Measurements from ENCODE around the gene INPP4B.

GRCh38 chr4:142098380-142098779 lies 747.7 kb downstream of the INPP4B start:
- TF ChIP-seq POLR2A (IDR thresholded peaks at IDR 0.05; ENCODE audit: low read depth, low read length) (no peak), SMC3 (IDR thresholded peaks at IDR 0.05; ENCODE audit: low read depth, low read length) (no peak), CEBPB (IDR thresholded peaks at IDR 0.05; ENCODE audit: low read depth, low read length) (no peak), RFX5 (IDR thresholded peaks at IDR 0.05; ENCODE audit: low read depth, low read length) (no peak), ELK1 (IDR thresholded peaks at IDR 0.05; ENCODE audit: borderline replicate concordance, low read depth, low read length) (no peak), FOS (IDR thresholded peaks at IDR 0.05; ENCODE audit: low read depth, low read length) (no peak), MAFK (IDR thresholded peaks at IDR 0.05; ENCODE audit: low read depth, low read length) (no peak), MXI1 (IDR thresholded peaks at IDR 0.05; ENCODE audit: borderline replicate concordance, low read depth, low read length) (no peak), RAD21 (IDR thresholded peaks at IDR 0.05; ENCODE audit: low read length) (no peak), RCOR1 (IDR thresholded peaks at IDR 0.05; ENCODE audit: insufficient replicate concordance, low read length) (no peak), NFE2L2 (IDR thresholded peaks at IDR 0.05; ENCODE audit: low read depth, low read length) (no peak), CHD1 (IDR thresholded peaks at IDR 0.05; ENCODE audit: low read depth, low read length) (no peak)
- TF ChIP-seq, protein P1, sequence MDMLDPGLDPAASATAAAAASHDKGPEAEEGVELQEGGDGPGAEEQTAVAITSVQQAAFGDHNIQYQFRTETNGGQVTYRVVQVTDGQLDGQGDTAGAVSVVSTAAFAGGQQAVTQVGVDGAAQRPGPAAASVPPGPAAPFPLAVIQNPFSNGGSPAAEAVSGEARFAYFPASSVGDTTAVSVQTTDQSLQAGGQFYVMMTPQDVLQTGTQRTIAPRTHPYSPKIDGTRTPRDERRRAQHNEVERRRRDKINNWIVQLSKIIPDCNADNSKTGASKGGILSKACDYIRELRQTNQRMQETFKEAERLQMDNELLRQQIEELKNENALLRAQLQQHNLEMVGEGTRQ (IDR thresholded peaks at IDR 0.05; ENCODE audit: low read depth, low read length): no peak
- TF ChIP-seq, protein P2, sequence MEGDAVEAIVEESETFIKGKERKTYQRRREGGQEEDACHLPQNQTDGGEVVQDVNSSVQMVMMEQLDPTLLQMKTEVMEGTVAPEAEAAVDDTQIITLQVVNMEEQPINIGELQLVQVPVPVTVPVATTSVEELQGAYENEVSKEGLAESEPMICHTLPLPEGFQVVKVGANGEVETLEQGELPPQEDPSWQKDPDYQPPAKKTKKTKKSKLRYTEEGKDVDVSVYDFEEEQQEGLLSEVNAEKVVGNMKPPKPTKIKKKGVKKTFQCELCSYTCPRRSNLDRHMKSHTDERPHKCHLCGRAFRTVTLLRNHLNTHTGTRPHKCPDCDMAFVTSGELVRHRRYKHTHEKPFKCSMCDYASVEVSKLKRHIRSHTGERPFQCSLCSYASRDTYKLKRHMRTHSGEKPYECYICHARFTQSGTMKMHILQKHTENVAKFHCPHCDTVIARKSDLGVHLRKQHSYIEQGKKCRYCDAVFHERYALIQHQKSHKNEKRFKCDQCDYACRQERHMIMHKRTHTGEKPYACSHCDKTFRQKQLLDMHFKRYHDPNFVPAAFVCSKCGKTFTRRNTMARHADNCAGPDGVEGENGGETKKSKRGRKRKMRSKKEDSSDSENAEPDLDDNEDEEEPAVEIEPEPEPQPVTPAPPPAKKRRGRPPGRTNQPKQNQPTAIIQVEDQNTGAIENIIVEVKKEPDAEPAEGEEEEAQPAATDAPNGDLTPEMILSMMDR (conservative IDR thresholded peaks at IDR 0.05; ENCODE audit: low read depth, low read length): no peak
